Lower lobe of right lung (tissue), 2 donors: Measurements from ENCODE around the gene NRP2. TPM values are rescaled to one million over a fixed set of nuclear protein-coding genes. Genes with fewer than 3 reads are reported as not detected.

ENCODE experiments used
- ATAC-seq, 2 donors: fragments of 200-7000 bp; cut with Tn5 transposase; one replicate each; pipeline ENCODE4 v1.9.1; 2020 to 2022; ENCODE audit warnings: mild to moderate bottlenecking in 2 of 2, moderate library complexity in 2 of 2
- DNase-seq: peaks from one replicate; pipeline ENCODE4 v3.0.0-alpha.2; 2020
- H3K27ac ChIP-seq: fragments of 200-600 bp; one replicate; pipeline ENCODE4 v1.8.0; 2022
- H3K27me3 ChIP-seq: fragments of 200-600 bp; one replicate; pipeline ENCODE4 v1.8.0; 2022; ENCODE audit warnings: low read depth
- H3K36me3 ChIP-seq: fragments of 200-600 bp; one replicate; pipeline ENCODE4 v1.8.0; 2022; ENCODE audit warnings: mild to moderate bottlenecking
- H3K4me1 ChIP-seq: fragments of 200-600 bp; one replicate; pipeline ENCODE4 v1.8.0; 2022
- H3K4me3 ChIP-seq: fragments of 200-600 bp; one replicate; pipeline ENCODE4 v1.8.0; 2022; ENCODE audit warnings: mild to moderate bottlenecking
- H3K9me3 ChIP-seq: fragments of 200-600 bp; one replicate; pipeline ENCODE4 v1.8.0; 2022
- CTCF ChIP-seq: fragments of 200-600 bp; IDR thresholded peaks from one replicate; pipeline ENCODE4 v1.8.0; 2022; ENCODE audit warnings: antibody characterized with exemption, mild to moderate bottlenecking
- intact Hi-C: fragments of 100-400 bp; cut with DNase I; formaldehyde crosslinking; loops from one replicate; pipeline ENCODE4 v1.11.0; 2022
- total RNA-seq: library from RNA; stranded (reverse); fragmentation: NEBNext Ultra II Directional; extraction: Animal tissue kit (Norgen Biotek cat#: 25700); gene quantifications from one replicate; pipeline ENCODE4 v1.2.1, GENCODE V29; 2021
- donor health status: DM: no; HTN: yes; CAD: no; lungs with severe emphysema.

The NRP2 gene
- total RNA-seq, 1 donor from 2014 or later = 67.5 TPM

GRCh38 chr2:205731583-205731981 lies 49.3 kb downstream of the NRP2 start:
- no peaks in the 10 kb centered on the region for H3K27me3 ChIP-seq
- intact Hi-C loops = no loop called here
- peaks cover 34% of the 10 kb centered on the region for H3K36me3 ChIP-seq
- H3K4me1 ChIP-seq = peaks cover 7% of the 10 kb centered on the region
- no peak for DNase-seq
- no peak overlapping the region for H3K4me3 ChIP-seq
- no peaks in the 10 kb centered on the region for H3K9me3 ChIP-seq
- ATAC-seq = no peak
- H3K27ac ChIP-seq = no peak overlapping the region
- TF ChIP-seq CTCF = no peak

- no peak overlapping the region for H3K4me3 ChIP-seq
- H3K27ac ChIP-seq = no peak overlapping the region
- H3K27me3 ChIP-seq = no peaks in the 10 kb centered on the region
- no peaks in the 10 kb centered on the region for H3K9me3 ChIP-seq
- no peak for TF ChIP-seq CTCF
- intact Hi-C loops = no loop called here
- ATAC-seq (no peak), DNase-seq (no peak)
- peaks cover 7% of the 10 kb centered on the region for H3K4me1 ChIP-seq
- H3K36me3 ChIP-seq = peaks cover 27% of the 10 kb centered on the region
Measured at GRCh38 chr2:205732314-205732713, 50.0 kb downstream of the NRP2 start.

- TF ChIP-seq CTCF = no peak
- no peak for DNase-seq
- peaks cover 7% of the 10 kb centered on the region for H3K4me1 ChIP-seq
- no peak overlapping the region for H3K27ac ChIP-seq
- intact Hi-C loops = no loop called here
- H3K9me3 ChIP-seq = no peaks in the 10 kb centered on the region
- H3K27me3 ChIP-seq = no peaks in the 10 kb centered on the region
- H3K4me3 ChIP-seq = no peak overlapping the region
- ATAC-seq = no peak
- H3K36me3 ChIP-seq = peaks cover 25% of the 10 kb centered on the region
Measured at GRCh38 chr2:205733082-205733481, 50.8 kb downstream of the NRP2 start.

- H3K4me3 ChIP-seq = no peak overlapping the region
- no peaks in the 10 kb centered on the region for H3K9me3 ChIP-seq
- DNase-seq (no peak), ATAC-seq (no peak)
- intact Hi-C loops = no loop called here
- H3K27me3 ChIP-seq = no peaks in the 10 kb centered on the region
- peaks cover 21% of the 10 kb centered on the region for H3K36me3 ChIP-seq
- H3K27ac ChIP-seq = no peak overlapping the region
- TF ChIP-seq CTCF = no peak
- peaks cover 7% of the 10 kb centered on the region for H3K4me1 ChIP-seq
Measured at GRCh38 chr2:205733648-205734047, 51.3 kb downstream of the NRP2 start.

GRCh38 chr2:205734436-205735037 lies 52.2 kb downstream of the NRP2 start:
- intact Hi-C loops = no loop called here
- no peak overlapping the region for H3K27ac ChIP-seq
- no peak for TF ChIP-seq CTCF
- no peak overlapping the region for H3K4me3 ChIP-seq
- H3K36me3 ChIP-seq = peaks cover 18% of the 10 kb centered on the region
- peaks cover 7% of the 10 kb centered on the region for H3K4me1 ChIP-seq
- no peaks in the 10 kb centered on the region for H3K9me3 ChIP-seq
- no peaks in the 10 kb centered on the region for H3K27me3 ChIP-seq
- peak in 1 of 2 donors; percentile 40 for ATAC-seq
- no peak for DNase-seq
